Hepatocyte (in vitro differentiated cells): ENCODE measurements around the gene CLDN2. TPM values are rescaled to one million over a fixed set of nuclear protein-coding genes. Genes with fewer than 3 reads are reported as not detected.

Experiments
- DNase-seq: peaks from one replicate; pipeline ENCODE4 v3.0.0-alpha.2; 2016; ENCODE audit warnings: low spot score
- H2AFZ ChIP-seq: fragments of 200-600 bp; sonication (generic); 2 replicates; pipeline ENCODE4 v1.6.0; 2016; ENCODE audit warnings: antibody characterized with exemption, mild to moderate bottlenecking
- H3K27ac ChIP-seq: fragments of 200-600 bp; sonication (generic); 2 replicates; pipeline ENCODE4 v1.5.1; 2016; ENCODE audit warnings: mild to moderate bottlenecking
- H3K27me3 ChIP-seq: fragments of 200-600 bp; sonication (generic); 2 replicates; pipeline ENCODE4 v1.6.1; 2016
- H3K36me3 ChIP-seq: fragments of 200-600 bp; sonication (generic); replicated peaks from 2 replicates; pipeline ENCODE4 v1.5.1; 2016; ENCODE audit warnings: low read depth; ENCODE audit not compliant: insufficient read depth
- H3K4me1 ChIP-seq: fragments of 200-600 bp; sonication (generic); 2 replicates; pipeline ENCODE4 v1.5.1; 2016; ENCODE audit warnings: mild to moderate bottlenecking, moderate library complexity; ENCODE audit not compliant: insufficient read depth
- H3K4me2 ChIP-seq: fragments of 200-600 bp; sonication (generic); 2 replicates; pipeline ENCODE4 v1.6.0; 2016
- H3K4me3 ChIP-seq: fragments of 200-600 bp; sonication (generic); 2 replicates; pipeline ENCODE4 v1.5.1; 2016; ENCODE audit warnings: mild to moderate bottlenecking
- H3K79me2 ChIP-seq: fragments of 200-600 bp; sonication (generic); 2 replicates; pipeline ENCODE4 v1.6.0; 2017; ENCODE audit warnings: mild to moderate bottlenecking
- H3K9me2 ChIP-seq: fragments of 200-600 bp; sonication (generic); replicated peaks from 2 replicates; pipeline ENCODE4 v1.6.0; 2017; ENCODE audit warnings: mild to moderate bottlenecking; ENCODE audit not compliant: insufficient read depth
- H3K9me3 ChIP-seq: fragments of 200-600 bp; sonication (generic); 2 replicates; pipeline ENCODE4 v1.5.1; 2016; ENCODE audit warnings: low read depth, mild to moderate bottlenecking
- H4K20me1 ChIP-seq: fragments of 200-600 bp; sonication (generic); 2 replicates; pipeline ENCODE4 v1.6.0; 2016; ENCODE audit warnings: mild to moderate bottlenecking; ENCODE audit not compliant: insufficient read depth, poor library complexity, severe bottlenecking
- CTCF ChIP-seq: fragments of 200-600 bp; sonication (generic); IDR thresholded peaks from 2 replicates; pipeline ENCODE4 v1.5.1; 2016; ENCODE audit warnings: antibody characterized with exemption, mild to moderate bottlenecking; ENCODE audit not compliant: poor library complexity
- EZH2 ChIP-seq: fragments of 200-600 bp; sonication (generic); IDR thresholded peaks from 2 replicates; pipeline ENCODE4 v1.6.1; 2016; ENCODE audit warnings: antibody characterized with exemption, mild to moderate bottlenecking, borderline replicate concordance
- EZH2phosphoT487 ChIP-seq: fragments of 200-600 bp; sonication (generic); IDR thresholded peaks from one replicate; pipeline ENCODE4 v1.6.1; 2018; ENCODE audit warnings: antibody characterized with exemption, mild to moderate bottlenecking, low read depth, moderate library complexity; ENCODE audit not compliant: unreplicated experiment, severe bottlenecking
- WGBS: methylation state at CpG from one replicate; pipeline ENCODE4 v1.1.6; 2016; ENCODE audit warnings: low lambda C conversion rate; ENCODE audit errors: missing lambda C conversion rate; 5-methylcytosine and 5-hydroxymethylcytosine counted together
- polyA plus RNA-seq: library from polyadenylated mRNA; unstranded; fragments of >200 nt; fragmentation: Nextera tagmentation; extraction: Ambion mirVana; gene quantifications from 2 replicates; pipeline ENCODE4 v1.2.1, GENCODE V29; 2016
- total RNA-seq: library from RNA; depleted of rRNA; stranded (reverse); fragments of >200 nt; gene quantifications from 2 replicates; pipeline ENCODE4 v1.2.3, GENCODE V29; 2014

The CLDN2 gene
- total and polyA plus RNA-seq, 2 experiments from 2014 or later: 4.9 to 5.2 TPM

GRCh38 chrX:106973433-106974149 lies 53.4 kb downstream of the CLDN2 start:
- H3K9me3 ChIP-seq: no peaks in the 10 kb centered on the region
- no peak overlapping the region for H3K4me3 ChIP-seq
- no peaks in the 10 kb centered on the region for H3K36me3 ChIP-seq
- no peak overlapping the region for H2AFZ ChIP-seq
- 65% methylated on average over 5 of the region's 5 CpGs for WGBS
- no peak overlapping the region for H3K4me2 ChIP-seq
- TF ChIP-seq CTCF (no peak), EZH2phosphoT487 (no peak), EZH2 (no peak)
- H3K79me2 ChIP-seq: no peaks in the 10 kb centered on the region
- H3K27ac ChIP-seq: no peak overlapping the region
- DNase-seq: no peak
- no peaks in the 10 kb centered on the region for H3K9me2 ChIP-seq
- no peaks in the 10 kb centered on the region for H3K27me3 ChIP-seq
- H4K20me1 ChIP-seq: no peaks in the 10 kb centered on the region
- H3K4me1 ChIP-seq: no peaks in the 10 kb centered on the region

- Histone ChIP-seq H3K9me3 (no peaks in the 10 kb centered on the region), H2AFZ (no peak overlapping the region), H3K9me2 (no peaks in the 10 kb centered on the region), H3K36me3 (no peaks in the 10 kb centered on the region), H3K4me1 (no peaks in the 10 kb centered on the region), H3K27ac (no peak overlapping the region), H3K4me3 (no peak overlapping the region), H3K4me2 (no peak overlapping the region), H3K27me3 (no peaks in the 10 kb centered on the region), H4K20me1 (no peaks in the 10 kb centered on the region), H3K79me2 (no peaks in the 10 kb centered on the region)
- no peak for TF ChIP-seq EZH2phosphoT487
- no peak for TF ChIP-seq EZH2
- TF ChIP-seq CTCF: no peak
- WGBS: 76% methylated on average over 3 of the region's 3 CpGs
- no peak for DNase-seq
Observed at GRCh38 chrX:106976416-106976815, 56.2 kb downstream of the CLDN2 start.

Other genes starting within 250 kb of the CLDN2 start
- gene RNF128, start 193.7 kb upstream of the CLDN2 start, total RNA-seq: 95.0 and 101 TPM in 2 replicates
- gene RNF128, start 193.7 kb upstream of the CLDN2 start, polyA plus RNA-seq: 39.2 and 58.0 TPM in 2 replicates
- 14.6 and 15.6 TPM in 2 replicates for gene TBC1D8B, start 117.7 kb upstream of the CLDN2 start, total RNA-seq
- gene TBC1D8B, start 117.7 kb upstream of the CLDN2 start, polyA plus RNA-seq: 6.4 and 9.8 TPM in 2 replicates
- not detected in 2 replicates for gene RIPPLY1, start 17.1 kb upstream of the CLDN2 start, total RNA-seq
- 0.21 TPM in 1 of 2 replicates, not detected in the other for gene RIPPLY1, start 17.1 kb upstream of the CLDN2 start, polyA plus RNA-seq
- gene MORC4, start 79.8 kb downstream of the CLDN2 start, total RNA-seq: 31.2 and 35.7 TPM in 2 replicates
- gene MORC4, start 79.8 kb downstream of the CLDN2 start, polyA plus RNA-seq: 25.7 and 27.7 TPM in 2 replicates
- gene RBM41, start 198.4 kb downstream of the CLDN2 start, total RNA-seq: 11.8 and 11.9 TPM in 2 replicates
- 10.1 and 14.4 TPM in 2 replicates for gene RBM41, start 198.4 kb downstream of the CLDN2 start, polyA plus RNA-seq